Activated CD4-positive, alpha-beta memory T cell treated with anti-CD3 and anti-CD28 coated beads, Interleukin-2, amount 10 ng/mL, durations not matched to agents 7 days and 5 days (primary cell): ENCODE data around the gene CYP3A7. TPM values are rescaled to one million over a fixed set of nuclear protein-coding genes. Genes with fewer than 3 reads are reported as not detected.
"Not testable (repeated sequence)": the region's sequence is repeated elsewhere in the genome, so short reads cannot be mapped to it uniquely, and the experiment has no call there.

Experiments used
- CTCF ChIA-PET: fragments of 350-600 bp; sonication (Branson Sonifier 250); formaldehyde crosslinking; loops from one replicate; lab custom pipeline; 2021; ENCODE audit warnings: antibody characterized with exemption, inconsistent platforms; lab: Charles Lee
- POLR2A ChIA-PET: fragments of 350-600 bp; sonication (Branson Sonifier 250); formaldehyde crosslinking; loops from one replicate; lab custom pipeline; 2021; ENCODE audit warnings: antibody characterized with exemption; lab: Charles Lee
- DNase-seq: peaks from one replicate; pipeline ENCODE4 v3.0.0-alpha.2; 2020
- H3K27ac Mint-ChIP-seq: one replicate; pipeline ENCODE4 v1.8.0; 2021; ENCODE audit warnings: mild to moderate bottlenecking, mixed read lengths
- H3K27me3 Mint-ChIP-seq: one replicate; pipeline ENCODE4 v1.8.0; 2021; ENCODE audit warnings: mixed read lengths
- H3K36me3 Mint-ChIP-seq: one replicate; pipeline ENCODE4 v1.8.0; 2021; ENCODE audit warnings: low read depth, mixed read lengths
- H3K4me1 Mint-ChIP-seq: one replicate; pipeline ENCODE4 v1.8.0; 2021; ENCODE audit warnings: mixed read lengths
- H3K4me3 Mint-ChIP-seq: one replicate; pipeline ENCODE4 v1.8.0; 2021; ENCODE audit warnings: mild to moderate bottlenecking, mixed read lengths
- H3K9me3 Mint-ChIP-seq: one replicate; pipeline ENCODE4 v1.8.0; 2021; ENCODE audit warnings: mixed read lengths
- total RNA-seq, 2 experiments: library from RNA; stranded (reverse); gene quantifications; one replicate each; pipeline ENCODE4 v1.2.3, GENCODE V29; 2021

The CYP3A7 gene
- total RNA-seq, result not detected

DNA sequence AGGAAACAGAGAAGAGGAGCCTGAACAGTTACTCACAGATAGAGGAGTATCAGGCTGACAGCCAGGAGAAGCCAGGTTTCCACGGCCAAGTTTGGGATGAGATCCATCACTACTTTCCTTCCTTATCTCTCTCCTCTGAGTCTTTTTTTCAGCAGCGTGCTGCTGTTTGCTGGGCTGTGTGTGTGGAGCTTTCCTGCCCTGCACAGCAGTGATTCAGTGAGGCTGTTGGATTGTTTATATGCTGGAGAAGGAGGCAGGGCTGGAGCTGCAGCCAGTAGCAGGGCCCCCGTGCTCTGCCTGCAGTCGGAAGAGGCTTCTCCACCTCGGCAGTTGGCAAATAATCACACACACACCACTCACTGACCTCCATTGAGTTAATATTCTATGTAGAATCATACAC is at the start of gene CYP3A7:
Gene CYP3A7, minus strand, starts transcription at position 210 of the 400 bp plus-strand sequence. Its CDS starts 103 bp downstream, at position 107.
- ChIA-PET POLR2A (no interaction called here), CTCF (no interaction called here)
- H3K27ac Mint-ChIP-seq, result no peak within 1 kb of the TSS

DNA sequence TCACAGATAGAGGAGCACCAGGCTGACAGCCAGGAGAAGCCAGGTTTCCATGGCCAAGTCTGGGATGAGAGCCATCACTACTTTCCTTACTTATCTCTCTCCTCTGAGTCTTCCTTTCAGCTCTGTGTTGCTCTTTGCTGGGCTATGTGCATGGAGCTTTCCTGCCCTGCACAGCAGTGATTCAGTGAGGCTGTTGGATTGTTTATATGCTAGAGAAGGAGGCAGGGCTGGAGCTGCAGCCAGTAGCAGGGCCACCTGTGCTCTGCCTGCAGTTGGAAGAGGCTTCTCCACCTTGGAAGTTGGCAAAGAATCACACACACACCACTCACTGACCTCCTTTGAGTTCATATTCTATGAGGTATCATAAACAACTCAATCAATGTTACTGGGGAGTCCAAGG is 49.0 kb upstream of the CYP3A7 start, which contains the start of gene CYP3A4:
Gene CYP3A4, minus strand, starts transcription at position 178 of the 400 bp plus-strand sequence. Its CDS starts 103 bp downstream, at position 75.
- Mint-ChIP-seq H3K4me3 (no peak within 1 kb of the TSS), H3K36me3 (no peaks in the 10 kb centered on the region)

More for the DNA sequence above, at the start of gene CYP3A7:
- H3K27me3 Mint-ChIP-seq, result no peaks in the 10 kb centered on the region
- DNase-seq, result no peak
- H3K4me1 Mint-ChIP-seq, result no peaks in the 10 kb centered on the region
- H3K4me3 Mint-ChIP-seq, result no peak within 1 kb of the TSS
- peaks cover 3% of the 10 kb centered on the region for H3K36me3 Mint-ChIP-seq
- H3K9me3 Mint-ChIP-seq, result no peaks in the 10 kb centered on the region

DNA sequence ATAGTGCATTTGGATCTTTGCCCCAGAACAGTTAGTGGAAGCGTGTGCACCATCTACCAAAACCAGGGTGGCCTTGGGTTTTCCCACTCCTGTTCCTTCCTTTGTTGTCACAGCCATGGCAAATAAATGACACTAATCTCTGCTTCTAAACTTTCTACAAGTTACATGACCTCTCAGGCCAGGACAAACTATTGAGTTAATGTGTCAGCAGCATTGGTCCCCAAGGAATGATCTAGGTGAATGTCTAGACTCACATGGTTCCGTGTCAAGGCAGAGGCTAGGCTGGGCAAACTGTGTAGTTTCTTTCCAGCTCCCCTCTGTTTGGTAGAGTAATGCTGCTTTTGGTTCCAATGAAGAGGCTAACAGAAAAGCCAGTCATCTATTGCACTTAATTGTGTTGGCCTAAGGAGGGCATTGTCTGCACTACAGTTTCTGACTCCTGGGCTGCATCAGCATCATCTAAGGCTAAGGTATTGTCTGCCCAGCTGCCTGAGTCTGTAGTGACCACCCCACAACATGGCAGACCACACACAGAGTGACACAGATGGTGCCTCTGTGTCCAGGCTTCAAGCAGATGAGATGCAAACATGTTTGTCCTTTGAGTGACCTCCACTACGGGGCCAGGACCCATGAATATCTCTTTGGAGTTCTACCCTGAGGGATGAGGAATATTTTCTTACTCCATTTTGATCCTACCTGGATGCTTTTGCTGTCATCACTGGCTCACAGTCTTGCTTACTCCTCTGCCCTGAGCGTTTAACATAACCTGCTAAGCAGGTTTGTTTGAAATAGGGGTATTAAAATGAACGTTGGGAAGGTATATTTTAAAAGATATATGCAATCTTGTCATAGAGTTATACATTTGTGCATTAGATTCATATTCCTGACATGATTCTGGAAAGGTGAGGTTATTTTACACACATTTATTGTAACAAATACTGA is 47.3 kb upstream of the CYP3A7 start:
- DNase-seq, result no peak
- peaks cover 24% of the 10 kb centered on the region for H3K27me3 Mint-ChIP-seq
- H3K4me1 Mint-ChIP-seq, result no peaks in the 10 kb centered on the region
- H3K27ac Mint-ChIP-seq, result no peak overlapping the region
- ChIA-PET CTCF (no interaction called here), POLR2A (no interaction called here)
- H3K9me3 Mint-ChIP-seq, result no peaks in the 10 kb centered on the region
- no peaks in the 10 kb centered on the region for H3K36me3 Mint-ChIP-seq
- H3K4me3 Mint-ChIP-seq, result no peak overlapping the region

More for the DNA sequence above, 49.0 kb upstream of the CYP3A7 start, which contains the start of gene CYP3A4:
- CTCF ChIA-PET, result no interaction called here
- POLR2A ChIA-PET, result no interaction called here
- Mint-ChIP-seq H3K9me3 (peaks cover 2% of the 10 kb centered on the region), H3K27me3 (peaks cover 14% of the 10 kb centered on the region), H3K27ac (no peak within 1 kb of the TSS), H3K4me1 (peaks cover 4% of the 10 kb centered on the region)
- no peak for DNase-seq

DNA sequence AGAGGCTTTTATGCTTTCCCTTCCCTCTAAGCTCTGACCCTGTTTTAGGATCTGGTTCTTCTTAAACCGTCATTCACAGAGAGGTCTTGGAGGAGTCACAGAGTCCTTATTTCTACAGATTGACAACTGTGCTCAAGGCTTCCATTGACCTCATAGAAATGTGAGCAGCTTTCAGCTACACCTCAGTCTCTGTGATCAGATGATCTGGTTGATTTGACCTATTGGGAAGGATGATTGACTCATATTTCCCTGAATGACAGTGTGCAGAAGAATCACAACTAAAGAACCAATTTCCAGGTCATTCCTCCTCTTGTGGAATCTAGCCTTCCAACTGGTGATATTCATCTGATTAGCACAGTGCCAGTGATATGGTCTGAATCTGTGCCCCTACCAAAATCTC is 45.6 kb upstream of the CYP3A7 start:
- ChIA-PET CTCF (no interaction called here), POLR2A (no interaction called here)
- no peaks in the 10 kb centered on the region for H3K36me3 Mint-ChIP-seq
- no peaks in the 10 kb centered on the region for H3K9me3 Mint-ChIP-seq
- H3K27ac Mint-ChIP-seq, result no peak overlapping the region
- H3K4me3 Mint-ChIP-seq, result no peak overlapping the region
- peaks cover 37% of the 10 kb centered on the region for H3K27me3 Mint-ChIP-seq
- no peak for DNase-seq
- no peaks in the 10 kb centered on the region for H3K4me1 Mint-ChIP-seq

DNA sequence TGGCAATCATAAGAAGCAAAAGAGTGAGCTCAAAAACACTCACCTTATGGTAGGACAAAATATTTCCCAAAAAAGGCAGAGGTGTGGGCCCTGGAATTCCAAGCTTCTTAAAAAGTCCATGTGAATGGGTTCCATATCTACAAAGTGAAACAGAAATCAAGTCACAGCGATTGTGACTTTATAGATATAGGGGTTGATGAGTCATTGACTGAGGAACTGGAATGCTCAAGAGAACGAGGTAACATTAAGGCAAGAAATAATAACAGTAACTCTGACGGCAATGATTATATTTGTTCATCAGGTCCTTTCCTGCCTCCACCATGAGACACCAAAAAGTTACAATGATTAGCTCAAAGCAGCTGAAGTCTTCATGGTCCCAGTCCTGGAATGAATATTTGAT is 45.0 kb upstream of the CYP3A7 start:
- no peak for DNase-seq
- Mint-ChIP-seq H3K36me3 (no peaks in the 10 kb centered on the region), H3K27ac (no peak overlapping the region), H3K9me3 (no peaks in the 10 kb centered on the region), H3K4me1 (no peaks in the 10 kb centered on the region), H3K4me3 (no peak overlapping the region), H3K27me3 (peaks cover 43% of the 10 kb centered on the region)
- POLR2A ChIA-PET, result no interaction called here
- CTCF ChIA-PET, result no interaction called here

DNA sequence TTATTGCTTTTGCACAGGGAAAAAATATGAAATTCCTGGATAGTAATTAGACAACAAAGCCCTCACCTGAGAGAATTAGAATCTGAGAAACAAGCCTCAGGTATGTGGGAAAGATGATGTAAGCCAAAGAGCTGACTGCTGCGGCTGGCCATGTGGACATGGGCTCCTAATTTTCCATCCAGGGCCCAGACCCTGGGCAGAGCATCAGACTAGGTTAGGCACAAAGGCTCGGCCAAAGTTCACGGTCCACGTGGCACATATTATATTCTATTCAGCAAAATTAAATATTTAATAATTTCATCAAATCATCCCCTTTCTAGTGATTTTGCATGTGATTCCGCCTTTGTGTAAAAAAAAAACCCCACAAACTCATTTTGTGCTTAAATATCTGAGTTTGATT is 43.9 kb upstream of the CYP3A7 start:
- DNase-seq, result no peak
- ChIA-PET POLR2A (no interaction called here), CTCF (no interaction called here)
- peaks cover 44% of the 10 kb centered on the region for H3K27me3 Mint-ChIP-seq
- no peaks in the 10 kb centered on the region for H3K4me1 Mint-ChIP-seq
- H3K4me3 Mint-ChIP-seq, result no peak overlapping the region
- H3K36me3 Mint-ChIP-seq, result no peaks in the 10 kb centered on the region
- no peaks in the 10 kb centered on the region for H3K9me3 Mint-ChIP-seq
- no peak overlapping the region for H3K27ac Mint-ChIP-seq

DNA sequence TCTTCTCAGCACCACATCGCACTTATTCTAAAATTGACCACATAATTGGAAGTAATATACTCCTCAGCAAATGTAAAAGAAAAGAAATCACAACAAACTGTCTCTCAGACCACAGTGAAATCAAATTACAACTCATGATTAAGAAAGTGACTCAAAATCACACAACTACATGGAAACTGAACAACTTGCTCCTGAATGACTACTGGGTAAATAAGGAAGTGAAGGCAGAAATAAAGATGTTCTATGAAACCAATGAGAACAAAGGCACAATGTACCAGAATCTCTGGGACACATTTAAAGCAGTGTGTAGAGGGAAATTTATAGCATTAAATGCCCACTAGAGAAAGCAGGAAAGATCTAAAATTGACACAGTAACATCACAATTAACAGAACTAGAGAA is 38.4 kb upstream of the CYP3A7 start:
- H3K36me3 Mint-ChIP-seq, H3K4me3 Mint-ChIP-seq, CTCF ChIA-PET, H3K9me3 Mint-ChIP-seq, H3K4me1 Mint-ChIP-seq, H3K27ac Mint-ChIP-seq, DNase-seq, POLR2A ChIA-PET: not testable (repeated sequence)
- H3K27me3 Mint-ChIP-seq, result peaks cover 62% of the 10 kb centered on the region

DNA sequence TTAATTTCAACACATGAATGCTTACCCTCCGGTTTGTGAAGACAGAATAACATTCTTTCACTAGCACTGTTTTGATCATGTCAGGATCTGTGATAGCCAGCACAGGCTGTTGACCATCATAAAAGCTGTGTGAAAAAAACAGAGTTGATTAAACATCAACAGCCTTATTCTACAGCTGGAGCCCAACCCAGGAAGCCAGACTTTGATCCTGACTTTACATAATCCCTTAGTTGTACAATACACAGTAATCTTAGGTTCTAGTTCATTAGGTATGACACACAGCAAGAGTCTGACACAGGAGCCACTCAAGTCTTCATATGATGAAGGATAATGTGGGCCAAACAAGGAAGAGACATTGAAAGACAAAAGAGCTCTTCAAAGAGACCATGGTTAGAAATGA is 37.6 kb upstream of the CYP3A7 start:
- Mint-ChIP-seq H3K4me3 (no peak overlapping the region), H3K36me3 (no peaks in the 10 kb centered on the region)
- POLR2A ChIA-PET, result no interaction called here

DNA sequence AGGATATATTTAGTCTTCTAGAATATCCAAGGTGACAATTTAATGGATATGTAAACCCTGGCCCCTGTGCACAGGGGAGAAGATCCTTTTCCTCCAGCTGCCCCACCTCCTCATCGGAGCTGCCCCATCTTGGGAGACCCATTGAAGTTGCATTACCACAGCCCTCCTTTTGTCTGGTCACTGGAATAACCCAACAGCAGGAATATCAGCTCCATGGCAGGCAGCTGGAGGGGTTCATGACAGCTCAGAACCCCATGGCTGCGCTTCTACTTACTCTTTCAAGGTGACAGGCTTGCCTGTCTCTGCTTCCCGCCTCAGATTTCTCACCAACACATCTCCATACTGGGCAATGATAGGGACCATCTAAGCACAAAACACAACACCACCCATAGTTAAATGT is 34.5 kb upstream of the CYP3A7 start:
- POLR2A ChIA-PET, H3K27ac Mint-ChIP-seq, H3K36me3 Mint-ChIP-seq, CTCF ChIA-PET, H3K9me3 Mint-ChIP-seq, H3K4me3 Mint-ChIP-seq, DNase-seq: not testable (repeated sequence)
- H3K27me3 Mint-ChIP-seq, result peaks cover 32% of the 10 kb centered on the region
- peaks cover 10% of the 10 kb centered on the region for H3K4me1 Mint-ChIP-seq

More for the DNA sequence above, 37.6 kb upstream of the CYP3A7 start:
- Mint-ChIP-seq H3K4me1 (peaks cover 8% of the 10 kb centered on the region), H3K9me3 (no peaks in the 10 kb centered on the region), H3K27me3 (peaks cover 57% of the 10 kb centered on the region), H3K27ac (no peak overlapping the region)
- no peak for DNase-seq
- CTCF ChIA-PET, result no interaction called here

DNA sequence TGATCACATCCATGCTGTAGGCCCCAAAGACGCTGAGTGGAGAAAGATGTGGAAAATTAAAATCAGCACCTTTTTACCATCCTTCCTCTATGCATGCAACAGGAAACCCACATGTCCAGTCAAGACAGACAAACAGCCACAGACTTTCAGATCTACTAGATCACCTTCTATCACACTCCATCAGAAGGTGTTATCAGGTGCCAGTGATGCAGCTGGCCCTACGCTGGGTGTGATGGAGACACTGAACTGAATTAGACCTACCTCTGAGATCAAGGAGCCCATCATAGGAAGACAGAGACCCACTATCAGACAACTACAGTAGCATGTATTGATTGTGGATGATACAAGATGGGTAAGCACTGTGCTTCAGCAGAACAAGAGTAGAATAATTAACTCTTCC is 33.5 kb upstream of the CYP3A7 start:
- ChIA-PET CTCF (no interaction called here), POLR2A (no interaction called here)
- Mint-ChIP-seq H3K27me3 (peaks cover 27% of the 10 kb centered on the region), H3K4me1 (peaks cover 10% of the 10 kb centered on the region), H3K4me3 (no peak overlapping the region), H3K36me3 (no peaks in the 10 kb centered on the region), H3K9me3 (no peaks in the 10 kb centered on the region), H3K27ac (no peak overlapping the region)
- DNase-seq, result no peak

DNA sequence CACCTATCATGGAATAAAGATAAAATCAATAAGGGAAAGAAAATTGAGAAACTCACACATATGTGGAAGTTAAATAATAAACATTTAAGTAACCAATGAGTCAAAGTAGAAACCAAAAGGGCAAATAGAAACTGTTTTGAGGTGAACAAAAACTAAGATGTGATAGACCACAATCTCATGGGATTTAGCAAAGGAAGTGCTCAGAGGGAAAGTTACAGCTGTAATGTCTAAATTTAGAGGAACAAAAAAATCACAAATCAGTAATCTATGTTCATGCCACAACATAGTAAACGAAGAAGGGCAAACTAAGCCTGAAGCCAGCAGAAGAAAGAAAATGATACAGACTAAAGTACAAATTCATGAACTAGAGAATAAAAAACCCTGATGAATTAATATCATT is 32.7 kb upstream of the CYP3A7 start:
- Mint-ChIP-seq H3K9me3 (no peaks in the 10 kb centered on the region), H3K4me1 (peaks cover 10% of the 10 kb centered on the region), H3K27ac (no peak overlapping the region), H3K4me3 (no peak overlapping the region), H3K36me3 (no peaks in the 10 kb centered on the region), H3K27me3 (peaks cover 22% of the 10 kb centered on the region)
- CTCF ChIA-PET, result no interaction called here
- POLR2A ChIA-PET, result no interaction called here
- DNase-seq, result no peak

DNA sequence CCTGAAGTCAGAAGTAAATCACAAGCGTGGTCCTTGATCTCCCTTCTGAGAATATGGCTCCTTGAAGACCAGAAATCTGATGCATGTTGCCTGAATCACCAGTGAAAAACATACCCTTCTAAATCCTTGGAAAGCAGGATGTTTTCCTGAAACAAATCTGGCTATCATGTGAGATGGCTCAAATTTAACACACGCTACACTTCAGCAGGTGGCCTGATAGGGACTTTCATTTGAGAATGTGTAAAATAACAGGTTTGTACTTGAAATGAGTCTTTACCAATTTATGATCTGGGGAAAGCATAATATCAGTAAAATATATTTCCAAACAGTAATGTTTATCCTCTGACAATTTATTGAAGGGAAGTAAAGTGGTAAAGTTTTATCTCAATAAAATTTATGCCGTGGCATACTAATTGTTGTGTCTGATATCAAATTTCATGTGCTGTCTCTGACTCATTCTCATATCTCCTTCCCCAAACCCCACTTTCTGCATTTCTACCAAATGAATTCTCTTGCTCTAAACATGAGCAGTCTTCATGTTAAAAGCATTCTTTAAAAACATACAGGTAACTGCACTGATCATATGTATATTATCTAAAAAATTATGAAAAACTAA is 31.6 kb upstream of the CYP3A7 start:
- ChIA-PET POLR2A (no interaction called here), CTCF (no interaction called here)
- peaks cover 15% of the 10 kb centered on the region for H3K27me3 Mint-ChIP-seq
- no peak overlapping the region for H3K27ac Mint-ChIP-seq
- peaks cover 10% of the 10 kb centered on the region for H3K4me1 Mint-ChIP-seq
- no peaks in the 10 kb centered on the region for H3K9me3 Mint-ChIP-seq
- H3K4me3 Mint-ChIP-seq, result no peak overlapping the region
- no peaks in the 10 kb centered on the region for H3K36me3 Mint-ChIP-seq
- no peak for DNase-seq

DNA sequence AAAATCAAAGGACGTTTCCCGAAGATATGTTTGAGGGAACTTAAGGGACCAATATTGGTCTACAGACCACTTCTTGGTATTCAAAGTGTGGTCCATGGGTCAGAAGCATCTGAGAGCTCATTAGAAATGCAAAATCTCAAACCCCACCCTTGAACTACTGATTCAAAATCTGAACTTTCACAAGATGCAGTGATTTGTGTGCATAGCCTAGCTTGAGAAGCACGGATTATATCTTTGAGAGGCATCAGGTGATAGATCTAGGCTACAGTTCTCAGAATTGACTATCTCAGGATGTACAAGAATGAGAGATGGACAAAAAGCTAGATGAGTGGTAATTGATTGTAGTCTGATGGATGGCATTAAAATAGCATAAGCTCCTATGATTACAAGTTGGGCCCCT is 29.5 kb upstream of the CYP3A7 start:
- DNase-seq, result no peak
- H3K36me3 Mint-ChIP-seq, result no peaks in the 10 kb centered on the region
- no peak overlapping the region for H3K27ac Mint-ChIP-seq
- H3K27me3 Mint-ChIP-seq, result peaks cover 2% of the 10 kb centered on the region
- CTCF ChIA-PET, result no interaction called here
- no peaks in the 10 kb centered on the region for H3K9me3 Mint-ChIP-seq
- POLR2A ChIA-PET, result no interaction called here
- H3K4me3 Mint-ChIP-seq, result no peak overlapping the region
- peaks cover 10% of the 10 kb centered on the region for H3K4me1 Mint-ChIP-seq
